K562 (cell line): ENCODE data around the gene TFAM.

ENCODE experiments used
- DMBX1 ChIP-seq: fragments of 250-450 bp; sonication (Bioruptor Pico); IDR thresholded peaks from 2 replicates; pipeline ENCODE4 v1.8.0; 2022; ENCODE audit warnings: inconsistent platforms, mild to moderate bottlenecking, moderate library complexity, borderline replicate concordance
- EZH2 ChIP-seq: IDR thresholded peaks from 2 replicates; pipeline ENCODE4 v1.6.1; 2012; ENCODE audit warnings: low read depth, mild to moderate bottlenecking, inconsistent platforms, low read length, borderline replicate concordance
- HDAC6 ChIP-seq: IDR thresholded peaks from 2 replicates; pipeline ENCODE4 v1.6.1; 2012; ENCODE audit warnings: low read depth, mild to moderate bottlenecking, control low read depth, inconsistent platforms, low read length, moderate library complexity
- JUNB ChIP-seq: fragments of 450-650 bp; formaldehyde crosslinking; conservative IDR thresholded peaks from 2 replicates; pipeline ENCODE4 v1.4.0; 2020; ENCODE audit warnings: mild to moderate bottlenecking
- NBN ChIP-seq: fragments of 450-650 bp; IDR thresholded peaks from 2 replicates; pipeline ENCODE4 v1.6.1; 2016; ENCODE audit warnings: low read depth, mild to moderate bottlenecking
- NFYB ChIP-seq: IDR thresholded peaks from 2 replicates; pipeline ENCODE4 v1.6.1; 2011; ENCODE audit warnings: mild to moderate bottlenecking, moderate library complexity; ENCODE audit not compliant: insufficient read length; ENCODE audit errors: extremely low read depth
- SAFB2 ChIP-seq: fragments of 200-400 bp; formaldehyde crosslinking; IDR thresholded peaks from 2 replicates; pipeline ENCODE4 v1.6.1; 2018; ENCODE audit warnings: borderline replicate concordance, low read length, low read depth, moderate library complexity; ENCODE audit not compliant: severe bottlenecking
- SPI1 ChIP-seq: IDR thresholded peaks from 2 replicates; pipeline ENCODE4 v1.6.1; 2011; ENCODE audit warnings: low read depth, low read length, control low read depth, borderline replicate concordance
- ZNF263 ChIP-seq: sonication (generic); formaldehyde crosslinking; IDR thresholded peaks from 2 replicates; pipeline ENCODE4 v1.8.0; 2022; ENCODE audit warnings: mild to moderate bottlenecking, missing genetic modification reagents, borderline replicate concordance
- TF ChIP-seq, protein P1 (sequence below), 3 experiments: IDR thresholded peaks in 2 of 3; conservative IDR thresholded peaks in 1 of 3; 2 replicates each; pipeline ENCODE4 v1.5.1; 2011 to 2012; ENCODE audit warnings: low read length in 3 of 3, mild to moderate bottlenecking in 3 of 3, control low read depth in 2 of 3, improper control_type of control experiment in 1 of 3, inconsistent platforms in 1 of 3, low read depth in 1 of 3, mixed read lengths in 1 of 3, moderate library complexity in 1 of 3; ENCODE audit not compliant: insufficient read depth in 2 of 3

GRCh38 chr10:58371473-58371872 is 13.7 kb upstream of the TFAM start:
- TF ChIP-seq JUNB (CRISPR knock-in tag): no peak
- TF ChIP-seq, protein P1, sequence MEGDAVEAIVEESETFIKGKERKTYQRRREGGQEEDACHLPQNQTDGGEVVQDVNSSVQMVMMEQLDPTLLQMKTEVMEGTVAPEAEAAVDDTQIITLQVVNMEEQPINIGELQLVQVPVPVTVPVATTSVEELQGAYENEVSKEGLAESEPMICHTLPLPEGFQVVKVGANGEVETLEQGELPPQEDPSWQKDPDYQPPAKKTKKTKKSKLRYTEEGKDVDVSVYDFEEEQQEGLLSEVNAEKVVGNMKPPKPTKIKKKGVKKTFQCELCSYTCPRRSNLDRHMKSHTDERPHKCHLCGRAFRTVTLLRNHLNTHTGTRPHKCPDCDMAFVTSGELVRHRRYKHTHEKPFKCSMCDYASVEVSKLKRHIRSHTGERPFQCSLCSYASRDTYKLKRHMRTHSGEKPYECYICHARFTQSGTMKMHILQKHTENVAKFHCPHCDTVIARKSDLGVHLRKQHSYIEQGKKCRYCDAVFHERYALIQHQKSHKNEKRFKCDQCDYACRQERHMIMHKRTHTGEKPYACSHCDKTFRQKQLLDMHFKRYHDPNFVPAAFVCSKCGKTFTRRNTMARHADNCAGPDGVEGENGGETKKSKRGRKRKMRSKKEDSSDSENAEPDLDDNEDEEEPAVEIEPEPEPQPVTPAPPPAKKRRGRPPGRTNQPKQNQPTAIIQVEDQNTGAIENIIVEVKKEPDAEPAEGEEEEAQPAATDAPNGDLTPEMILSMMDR (IDR thresholded peaks at IDR 0.05 in 2 of 3, conservative IDR thresholded peaks at IDR 0.05 in 1 of 3; ENCODE audit: insufficient read depth in 2 of 3, low read depth in 1 of 3, low read length in 3 of 3): no peak
- no peak for TF ChIP-seq HDAC6
- no peak for TF ChIP-seq DMBX1 (CRISPR knock-in tag)
- TF ChIP-seq NBN: no peak
- TF ChIP-seq SPI1: no peak
- no peak for TF ChIP-seq SAFB2
- no peak for TF ChIP-seq EZH2
- TF ChIP-seq NFYB: no peak
- no peak for TF ChIP-seq ZNF263 (CRISPR knock-in tag)
